ENCODE measurements around the gene DEAF1.

GRCh38 chr11:702462-703461, 7.7 kb upstream of the DEAF1 start:
- TF ChIP-seq POLR2A (IDR thresholded peaks at IDR 0.05) (no peak), CTCF (IDR thresholded peaks at IDR 0.05) (no peak), POLR2AphosphoS5 (IDR thresholded peaks at IDR 0.05) (peak in 2 of 3 donors; percentile 45 to 76), EP300 (IDR thresholded peaks at IDR 0.05) (no peak)
